Liver (tissue), 3 donors: ENCODE results near the gene KHNYN.

Experiments used
- RAD21 ChIP-seq, 2 donors: IDR thresholded peaks; 2 replicates each; pipeline ENCODE4 v1.6.1; 2016; ENCODE audit warnings: antibody characterized with exemption in 2 of 2, mild to moderate bottlenecking in 2 of 2
- REST ChIP-seq: IDR thresholded peaks from 2 replicates; pipeline ENCODE4 v1.6.1; 2016; ENCODE audit warnings: antibody characterized with exemption, mild to moderate bottlenecking
- RXRA ChIP-seq, 2 donors: IDR thresholded peaks; 2 replicates each; pipeline ENCODE4 v1.6.1; 2017 to 2018; ENCODE audit warnings: antibody characterized with exemption in 2 of 2, mild to moderate bottlenecking in 1 of 2
- SP1 ChIP-seq: IDR thresholded peaks from 2 replicates; pipeline ENCODE4 v1.6.1; 2018; ENCODE audit warnings: antibody characterized with exemption, mild to moderate bottlenecking
- YY1 ChIP-seq: IDR thresholded peaks from 2 replicates; pipeline ENCODE4 v1.6.1; 2016; ENCODE audit warnings: antibody characterized with exemption, mild to moderate bottlenecking
- TF ChIP-seq, protein P1 (sequence below): fragments of 150-350 bp; IDR thresholded peaks from 2 replicates; pipeline ENCODE4 v1.5.1; 2017; ENCODE audit warnings: improper control_type of control experiment, low read depth, low read length; ENCODE audit not compliant: missing input control
- TF ChIP-seq, protein P2 (sequence below): IDR thresholded peaks from 2 replicates; pipeline ENCODE4 v1.6.1; 2016; ENCODE audit warnings: antibody characterized with exemption
- TF ChIP-seq, protein P3 (sequence below): IDR thresholded peaks from 2 replicates; pipeline ENCODE4 v1.6.1; 2016; ENCODE audit warnings: antibody characterized with exemption
- donor health status: healthy.
- donor health status: healthy.

DNA sequence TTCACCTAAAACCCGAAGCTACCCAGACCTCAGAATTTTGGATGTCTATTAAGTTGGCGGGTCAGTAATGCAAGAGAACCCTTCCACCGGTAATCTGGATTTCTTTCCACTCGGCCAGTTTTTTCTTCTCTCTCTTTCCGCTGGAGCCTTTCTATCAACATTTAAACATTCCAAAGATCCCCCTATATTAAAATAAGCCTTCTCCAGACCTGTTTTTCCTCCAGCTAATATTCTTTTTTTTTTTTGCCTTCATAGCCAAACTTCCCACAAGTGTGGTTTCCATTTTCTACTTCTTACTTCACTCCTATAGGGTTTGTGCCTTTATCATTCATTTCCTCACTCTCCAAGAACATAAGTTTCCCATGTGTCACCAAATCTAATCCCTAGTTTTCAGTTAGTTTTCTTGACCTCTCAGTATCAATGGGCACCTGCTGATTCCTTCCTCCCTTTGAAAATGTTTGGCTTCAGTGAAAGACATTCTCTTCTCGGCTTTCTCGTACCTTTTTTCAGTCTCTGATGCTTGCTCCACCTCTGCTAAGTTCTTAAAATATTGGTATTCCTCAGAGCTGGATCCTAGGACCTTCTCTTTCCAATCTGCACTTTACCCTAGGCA, 13.4 kb downstream of the KHNYN start:
- TF ChIP-seq, protein P1, sequence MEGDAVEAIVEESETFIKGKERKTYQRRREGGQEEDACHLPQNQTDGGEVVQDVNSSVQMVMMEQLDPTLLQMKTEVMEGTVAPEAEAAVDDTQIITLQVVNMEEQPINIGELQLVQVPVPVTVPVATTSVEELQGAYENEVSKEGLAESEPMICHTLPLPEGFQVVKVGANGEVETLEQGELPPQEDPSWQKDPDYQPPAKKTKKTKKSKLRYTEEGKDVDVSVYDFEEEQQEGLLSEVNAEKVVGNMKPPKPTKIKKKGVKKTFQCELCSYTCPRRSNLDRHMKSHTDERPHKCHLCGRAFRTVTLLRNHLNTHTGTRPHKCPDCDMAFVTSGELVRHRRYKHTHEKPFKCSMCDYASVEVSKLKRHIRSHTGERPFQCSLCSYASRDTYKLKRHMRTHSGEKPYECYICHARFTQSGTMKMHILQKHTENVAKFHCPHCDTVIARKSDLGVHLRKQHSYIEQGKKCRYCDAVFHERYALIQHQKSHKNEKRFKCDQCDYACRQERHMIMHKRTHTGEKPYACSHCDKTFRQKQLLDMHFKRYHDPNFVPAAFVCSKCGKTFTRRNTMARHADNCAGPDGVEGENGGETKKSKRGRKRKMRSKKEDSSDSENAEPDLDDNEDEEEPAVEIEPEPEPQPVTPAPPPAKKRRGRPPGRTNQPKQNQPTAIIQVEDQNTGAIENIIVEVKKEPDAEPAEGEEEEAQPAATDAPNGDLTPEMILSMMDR = no peak
- TF ChIP-seq REST (no peak), SP1 (no peak), RAD21 (IDR thresholded peaks at IDR 0.05) (no peak), YY1 (no peak), RXRA (IDR thresholded peaks at IDR 0.05) (no peak)
- TF ChIP-seq, protein P2, sequence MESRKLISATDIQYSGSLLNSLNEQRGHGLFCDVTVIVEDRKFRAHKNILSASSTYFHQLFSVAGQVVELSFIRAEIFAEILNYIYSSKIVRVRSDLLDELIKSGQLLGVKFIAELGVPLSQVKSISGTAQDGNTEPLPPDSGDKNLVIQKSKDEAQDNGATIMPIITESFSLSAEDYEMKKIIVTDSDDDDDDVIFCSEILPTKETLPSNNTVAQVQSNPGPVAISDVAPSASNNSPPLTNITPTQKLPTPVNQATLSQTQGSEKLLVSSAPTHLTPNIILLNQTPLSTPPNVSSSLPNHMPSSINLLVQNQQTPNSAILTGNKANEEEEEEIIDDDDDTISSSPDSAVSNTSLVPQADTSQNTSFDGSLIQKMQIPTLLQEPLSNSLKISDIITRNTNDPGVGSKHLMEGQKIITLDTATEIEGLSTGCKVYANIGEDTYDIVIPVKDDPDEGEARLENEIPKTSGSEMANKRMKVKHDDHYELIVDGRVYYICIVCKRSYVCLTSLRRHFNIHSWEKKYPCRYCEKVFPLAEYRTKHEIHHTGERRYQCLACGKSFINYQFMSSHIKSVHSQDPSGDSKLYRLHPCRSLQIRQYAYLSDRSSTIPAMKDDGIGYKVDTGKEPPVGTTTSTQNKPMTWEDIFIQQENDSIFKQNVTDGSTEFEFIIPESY = no peak
- TF ChIP-seq, protein P3, sequence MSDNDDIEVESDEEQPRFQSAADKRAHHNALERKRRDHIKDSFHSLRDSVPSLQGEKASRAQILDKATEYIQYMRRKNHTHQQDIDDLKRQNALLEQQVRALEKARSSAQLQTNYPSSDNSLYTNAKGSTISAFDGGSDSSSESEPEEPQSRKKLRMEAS = no peak
